HepG2 (cell line): Measurements from ENCODE around the gene CYP2S1. TPM values are rescaled to one million over a fixed set of nuclear protein-coding genes. Genes with fewer than 3 reads are reported as not detected.
"Not testable (repeated sequence)": the region's sequence is repeated elsewhere in the genome, so short reads cannot be mapped to it uniquely, and the experiment has no call there.

Experiments used
- ATAC-seq: fragments of 200-7000 bp; cut with Tn5 transposase; 3 replicates; pipeline ENCODE4 v1.9.1; 2020; ENCODE audit warnings: mild to moderate bottlenecking, moderate library complexity
- BruUV-seq: library from RNA; stranded (reverse); fragments of 400-500 nt; replicated peaks from 2 replicates; lab custom pipeline; 2021; lab: Mats Ljungman, UMichigan
- CTCF ChIA-PET: fragments of 300-600 bp; formaldehyde crosslinking; extraction: SDS; loops from one replicate; lab custom pipeline; 2021; ENCODE audit warnings: low total read pairs, inconsistent platforms, low intra/inter-chr PET ratio; lab: Yijun Ruan, JAX
- POLR2A ChIA-PET: fragments of 350-600 bp; sonication (Branson Sonifier 250); formaldehyde crosslinking; loops from one replicate; lab custom pipeline; 2020; ENCODE audit warnings: antibody characterized with exemption, inconsistent platforms; lab: Yijun Ruan, JAX
- DNase-seq: peaks from one replicate; pipeline ENCODE4 v3.0.0-alpha.2; 2015; ENCODE audit warnings: low spot score
- FAIRE-seq: peaks from 3 replicates; lab custom pipeline; 2011; peaks lifted over from hg19 to GRCh38; lab: Jason Lieb, UNC
- H2AFZ ChIP-seq: one replicate; pipeline ENCODE4 v1.6.1; 2011; ENCODE audit warnings: low read length, inconsistent platforms
- H3K27ac ChIP-seq: fragments of 300-600 bp; 3 replicates; pipeline ENCODE4 v1.8.0; 2011; ENCODE audit warnings: mixed run types, mild to moderate bottlenecking, mixed read lengths, low read length, inconsistent platforms; ENCODE audit not compliant: insufficient read depth; ENCODE audit errors: extremely low read length
- H3K27me3 ChIP-seq, 2 experiments: fragments of 200-600 bp in 1 of 2; 2 replicates in 1 of 2; 3 replicates in 1 of 2; pipeline versions ENCODE4 v1.6.0 to v1.8.0; 2011; ENCODE audit warnings: low read length in 2 of 2, mild to moderate bottlenecking in 2 of 2, moderate library complexity in 2 of 2, inconsistent platforms in 1 of 2; ENCODE audit not compliant: insufficient read depth in 2 of 2, control insufficient read depth in 1 of 2
- H3K36me3 ChIP-seq, 2 experiments: fragments of 200-600 bp in 1 of 2; replicated peaks in 1 of 2; 2 replicates in 1 of 2; 3 replicates in 1 of 2; pipeline versions ENCODE4 v1.5.1 to v1.8.0; 2011; ENCODE audit warnings: low read length in 2 of 2, inconsistent platforms in 1 of 2; ENCODE audit not compliant: insufficient read depth in 2 of 2, control insufficient read depth in 1 of 2
- H3K4me1 ChIP-seq: 2 replicates; pipeline ENCODE4 v1.5.1; 2012; ENCODE audit warnings: low read length, inconsistent platforms; ENCODE audit not compliant: insufficient read depth
- H3K4me2 ChIP-seq: 2 replicates; pipeline ENCODE4 v1.6.0; 2011; ENCODE audit warnings: low read depth, low read length, inconsistent platforms
- H3K4me3 ChIP-seq, 3 experiments: fragments of 200-600 bp in 1 of 3; sonication (generic), shearing (Covaris generic) in 1 of 3; replicated peaks in 1 of 3; 2 replicates each; pipeline ENCODE4 v1.5.1; 2011 to 2016; ENCODE audit warnings: low read length in 3 of 3, inconsistent platforms in 2 of 3, low read depth in 2 of 3, mild to moderate bottlenecking in 2 of 3, control low read depth in 1 of 3, mixed read lengths in 1 of 3; ENCODE audit not compliant: insufficient read depth in 1 of 3
- H3K79me2 ChIP-seq: one replicate; pipeline ENCODE4 v1.6.1; 2011; ENCODE audit warnings: low read length, inconsistent platforms; ENCODE audit not compliant: insufficient read depth
- H3K9ac ChIP-seq: 2 replicates; pipeline ENCODE4 v1.6.0; 2011; ENCODE audit warnings: mild to moderate bottlenecking, low read depth, low read length, inconsistent platforms; ENCODE audit not compliant: insufficient read depth
- H3K9me3 ChIP-seq: 2 replicates; pipeline ENCODE4 v1.5.1; 2012; ENCODE audit warnings: mild to moderate bottlenecking, low read length
- H4K20me1 ChIP-seq: 2 replicates; pipeline ENCODE4 v1.6.0; 2011; ENCODE audit warnings: inconsistent platforms, mild to moderate bottlenecking, low read length, moderate library complexity; ENCODE audit not compliant: insufficient read depth
- MAFF ChIP-seq: IDR thresholded peaks from 2 replicates; pipeline ENCODE4 v1.6.1; 2011; ENCODE audit warnings: low read depth, low read length, improper control_type of control experiment
- RFXAP ChIP-seq: sonication (generic); formaldehyde crosslinking; IDR thresholded peaks from 2 replicates; pipeline ENCODE4 v1.4.0; 2020; ENCODE audit warnings: missing genetic modification reagents, borderline replicate concordance
- ZIK1 ChIP-seq: sonication (generic); formaldehyde crosslinking; IDR thresholded peaks from 2 replicates; pipeline ENCODE4 v1.5.0; 2020; ENCODE audit warnings: mild to moderate bottlenecking, low read depth, missing genetic modification reagents, borderline replicate concordance
- ZNF879 ChIP-seq: sonication (generic); formaldehyde crosslinking; IDR thresholded peaks from 2 replicates; pipeline ENCODE4 v1.8.1; 2023; ENCODE audit warnings: missing genetic modification reagents
- WGBS: methylation state at CpG from one replicate; pipeline ENCODE4 v1.1.6; 2017; ENCODE audit warnings: low lambda C conversion rate; 5-methylcytosine and 5-hydroxymethylcytosine counted together
- in situ Hi-C: cut with HindIII; loops from 2 replicates; pipeline ENCODE4 v1.10.0; 2017; ENCODE audit warnings: low pct_unique_long_range_greater_than_20kb; ENCODE audit not compliant: extremely low pct_ligation_motif_present
- intact Hi-C: fragments of 100-400 bp; cut with micrococcal nuclease; formaldehyde crosslinking; loops from one replicate; pipeline ENCODE4 v1.10.0; 2022; ENCODE audit not compliant: unreplicated experiment
- polyA plus RNA-seq, 8 experiments: library from polyadenylated mRNA; depleted of rRNA in 3 of 8; stranded (reverse) in 7 of 8; unstranded in 1 of 8; fragments of >200 nt; fragmentation: Illumina TruSeq in 4 of 8; extraction: Trizol in 4 of 8; gene quantifications; 2 replicates each; pipeline versions ENCODE4 v1.2.1 to v1.2.3, GENCODE V29; 2011 to 2016; ENCODE audit warnings: low read depth in 4 of 8, missing spikeins in 1 of 8, mixed read lengths in 1 of 8; ENCODE audit not compliant: insufficient read depth in 1 of 8
- total RNA-seq, 5 experiments: library from RNA; depleted of rRNA; stranded (reverse); fragments of >200 nt; fragmentation: Illumina TruSeq; extraction: Trizol; gene quantifications; 2 replicates each; pipeline ENCODE4 v1.2.3, GENCODE V29; 2016; ENCODE audit warnings: low read depth in 1 of 5

The CYP2S1 gene
- total and polyA plus RNA-seq, 2 of the 13 experiments (the other 11 are each of a cell fraction or from before 2014, with no cell fraction given): 0.09 to 2.1 TPM

DNA sequence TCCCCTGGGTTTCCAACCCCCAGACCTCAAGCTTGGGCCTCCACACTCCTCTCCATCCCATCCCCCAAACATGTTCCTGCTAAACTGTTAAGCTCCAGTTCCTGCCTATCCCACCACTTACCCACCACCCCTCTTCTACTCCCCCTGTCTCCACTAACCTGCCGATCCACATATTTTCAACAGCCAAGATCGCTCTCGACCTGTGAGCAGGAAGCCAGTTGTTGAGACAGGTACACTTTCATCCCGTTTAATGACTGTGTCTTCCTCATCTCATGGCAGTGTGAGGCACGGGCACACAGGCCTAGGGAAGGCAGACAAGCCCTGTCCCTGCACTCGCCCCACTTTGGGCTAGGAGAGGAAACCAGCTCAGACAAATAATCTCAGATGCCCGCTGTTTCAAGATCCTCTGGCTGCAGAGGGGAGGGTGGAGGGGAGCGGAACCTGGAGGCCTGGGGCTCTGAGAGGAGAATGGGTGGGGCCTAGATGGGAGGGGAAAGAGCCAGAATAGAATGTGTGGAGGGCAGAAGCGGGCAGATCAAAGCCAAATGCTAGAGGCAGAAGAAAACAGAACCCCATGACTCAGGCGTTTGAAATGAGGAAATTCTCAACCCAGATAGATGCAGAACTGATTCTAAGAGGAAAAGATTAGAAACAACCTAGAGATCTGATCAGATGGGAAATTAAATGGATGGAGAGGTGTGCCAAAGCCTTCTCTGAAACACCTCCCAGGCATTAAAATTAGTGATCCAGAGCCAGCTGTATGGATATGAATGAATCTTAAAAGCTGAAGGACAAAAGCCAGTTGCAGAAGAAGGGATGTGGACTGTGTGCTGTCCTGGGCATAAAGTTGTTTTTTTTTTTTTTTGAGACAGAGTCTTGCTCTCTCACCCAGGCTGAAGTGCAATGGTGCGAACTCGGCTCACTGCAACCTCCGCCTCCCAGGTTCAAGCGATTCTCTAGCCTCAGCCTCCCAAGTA is 16.9 kb upstream of the CYP2S1 start (continued):
- TF ChIP-seq ZNF879 (CRISPR knock-in tag) (no peak), ZIK1 (CRISPR knock-in tag) (no peak), RFXAP (CRISPR knock-in tag) (no peak), MAFF (0 out of 2 replicates have a peak, but pooled peaks have one; percentile 2)

GRCh38 chr19:41180173-41180572 is 12.8 kb upstream of the CYP2S1 start:
- ATAC-seq, FAIRE-seq, H3K9me3 ChIP-seq, H3K4me3 ChIP-seq, CTCF ChIA-PET, POLR2A ChIA-PET, H4K20me1 ChIP-seq, H3K79me2 ChIP-seq, in situ Hi-C loops, H3K36me3 ChIP-seq, BruUV-seq, H3K27me3 ChIP-seq, H3K4me2 ChIP-seq, H3K27ac ChIP-seq, DNase-seq, intact Hi-C loops, H3K9ac ChIP-seq, H2AFZ ChIP-seq: not testable (repeated sequence)
- WGBS: no CpG with 5 or more reads among the region's 34 CpGs
- H3K4me1 ChIP-seq: peaks cover 22% of the 10 kb centered on the region
